Esophagus (tissue), 2 donors: ENCODE data around the gene TET2. TPM values are rescaled to one million over a fixed set of nuclear protein-coding genes. Genes with fewer than 3 reads are reported as not detected.

Experiments
- H3K27ac ChIP-seq, 2 donors: one replicate each; pipeline ENCODE4 v1.5.1; 2013; ENCODE audit warnings: low read depth in 2 of 2, mild to moderate bottlenecking in 2 of 2, inconsistent platforms in 1 of 2, low read length in 1 of 2, moderate library complexity in 1 of 2
- H3K27me3 ChIP-seq, 2 donors: one replicate each; pipeline ENCODE4 v1.6.1; 2013; ENCODE audit warnings: low read length in 2 of 2, control low read depth in 1 of 2, mild to moderate bottlenecking in 1 of 2; ENCODE audit not compliant: insufficient read depth in 2 of 2, control insufficient read depth in 1 of 2
- H3K36me3 ChIP-seq, 2 donors: one replicate each; pipeline ENCODE4 v1.6.1; 2013; ENCODE audit warnings: low read length in 1 of 2; ENCODE audit not compliant: control insufficient read depth in 2 of 2, insufficient read depth in 2 of 2
- H3K4me1 ChIP-seq, 2 donors: one replicate each; pipeline ENCODE4 v1.6.1; 2013; ENCODE audit warnings: low read length in 1 of 2; ENCODE audit not compliant: control insufficient read depth in 2 of 2, insufficient read depth in 2 of 2
- H3K4me3 ChIP-seq, 2 donors: one replicate each; pipeline ENCODE4 v1.5.1; 2013; ENCODE audit warnings: low read length in 2 of 2, mild to moderate bottlenecking in 2 of 2, low read depth in 1 of 2, moderate library complexity in 1 of 2
- H3K9me3 ChIP-seq, 2 donors: one replicate each; pipeline ENCODE4 v1.6.1; 2013; ENCODE audit warnings: mild to moderate bottlenecking in 2 of 2, low read depth in 1 of 2, low read length in 1 of 2, moderate library complexity in 1 of 2; ENCODE audit not compliant: control insufficient read depth in 2 of 2, insufficient read depth in 1 of 2
- WGBS, 2 donors: extraction: QIAGEN DNeasy Blood & Tissue Kit; methylation state at CpG; one replicate each; pipeline ENCODE4 v1.1.7; 2013; 5-methylcytosine and 5-hydroxymethylcytosine counted together
- polyA plus RNA-seq, 2 donors: library from polyadenylated mRNA; stranded (reverse); fragments of 200-250 nt; gene quantifications; one replicate each; pipeline ENCODE4 v1.2.3, GENCODE V29; 2013
- donor health status: healthy with polysubstance abuse.
- donor health status: Bipolar disorder and iron deficiency.

The TET2 gene
- polyA plus RNA-seq, 2 donors, result 4.7 to 5.3 TPM

GRCh38 chr4:105171912-105172311, 25.2 kb downstream of the TET2 start:
- H3K27ac ChIP-seq, result no peak overlapping the region
- no peaks in the 10 kb centered on the region for H3K36me3 ChIP-seq
- H3K4me1 ChIP-seq, result no peaks in the 10 kb centered on the region
- 88 to 96% methylated on average over 1 of the region's 1 CpG for WGBS, 2 donors
- H3K4me3 ChIP-seq, result no peak overlapping the region
- H3K9me3 ChIP-seq, result no peaks in the 10 kb centered on the region
- no peaks in the 10 kb centered on the region for H3K27me3 ChIP-seq

- Histone ChIP-seq H3K4me3 (no peak overlapping the region), H3K27ac (no peak overlapping the region), H3K36me3 (no peaks in the 10 kb centered on the region), H3K9me3 (no peaks in the 10 kb centered on the region), H3K27me3 (no peaks in the 10 kb centered on the region), H3K4me1 (no peaks in the 10 kb centered on the region)
- WGBS, 2 donors, result 95 to 97% methylated on average over 2 of the region's 2 CpGs
These were observed 27.4 kb downstream of the TET2 start for GRCh38 chr4:105174098-105174497.

- Histone ChIP-seq H3K4me1 (no peaks in the 10 kb centered on the region), H3K27ac (no peak overlapping the region), H3K36me3 (no peaks in the 10 kb centered on the region), H3K27me3 (no peaks in the 10 kb centered on the region), H3K9me3 (no peaks in the 10 kb centered on the region), H3K4me3 (no peak overlapping the region)
These were observed 33.1 kb downstream of the TET2 start for GRCh38 chr4:105179539-105180401.

- no peaks in the 10 kb centered on the region for H3K4me1 ChIP-seq
- no peaks in the 10 kb centered on the region for H3K36me3 ChIP-seq
- H3K27ac ChIP-seq, result no peak overlapping the region
- 42 to 50% methylated on average over 2 of the region's 2 CpGs for WGBS, 2 donors
- H3K9me3 ChIP-seq, result no peaks in the 10 kb centered on the region
- H3K27me3 ChIP-seq, result no peaks in the 10 kb centered on the region
- no peak overlapping the region for H3K4me3 ChIP-seq
These were observed 34.6 kb downstream of the TET2 start for GRCh38 chr4:105181259-105181658.

GRCh38 chr4:105182211-105182610, 35.5 kb downstream of the TET2 start:
- Histone ChIP-seq H3K4me1 (no peaks in the 10 kb centered on the region), H3K36me3 (no peaks in the 10 kb centered on the region), H3K4me3 (no peak overlapping the region), H3K27me3 (no peaks in the 10 kb centered on the region), H3K27ac (no peak overlapping the region), H3K9me3 (no peaks in the 10 kb centered on the region)
- 57 to 69% methylated on average over 3 of the region's 3 CpGs for WGBS, 2 donors

- no peak overlapping the region for H3K27ac ChIP-seq
- no peaks in the 10 kb centered on the region for H3K27me3 ChIP-seq
- no peaks in the 10 kb centered on the region for H3K4me1 ChIP-seq
- no peaks in the 10 kb centered on the region for H3K36me3 ChIP-seq
- 39 to 44% methylated on average over 2 of the region's 2 CpGs for WGBS, 2 donors
- no peak overlapping the region for H3K4me3 ChIP-seq
- H3K9me3 ChIP-seq, result no peaks in the 10 kb centered on the region
These were observed 37.8 kb downstream of the TET2 start for GRCh38 chr4:105184316-105184980.

GRCh38 chr4:105186701-105187161, 40.1 kb downstream of the TET2 start:
- H3K4me3 ChIP-seq, result no peak overlapping the region
- H3K36me3 ChIP-seq, result no peaks in the 10 kb centered on the region
- no peaks in the 10 kb centered on the region for H3K9me3 ChIP-seq
- H3K27me3 ChIP-seq, result no peaks in the 10 kb centered on the region
- H3K4me1 ChIP-seq, result no peaks in the 10 kb centered on the region
- WGBS, 2 donors, result 23 to 28% methylated on average over 2 of the region's 2 CpGs
- H3K27ac ChIP-seq, result no peak overlapping the region

- H3K9me3 ChIP-seq, result no peaks in the 10 kb centered on the region
- H3K4me3 ChIP-seq, result no peak overlapping the region
- peaks cover 0 to 3% of the 10 kb centered on the region in 2 donors for H3K4me1 ChIP-seq
- no peaks in the 10 kb centered on the region for H3K36me3 ChIP-seq
- no peaks in the 10 kb centered on the region for H3K27me3 ChIP-seq
- H3K27ac ChIP-seq, result no peak overlapping the region
- 64 to 68% methylated on average over 2 of the region's 2 CpGs for WGBS, 2 donors
These were observed 43.4 kb downstream of the TET2 start for GRCh38 chr4:105189855-105190650.

GRCh38 chr4:105191621-105192210, 45.0 kb downstream of the TET2 start:
- Histone ChIP-seq H3K4me1 (peaks cover 0 to 3% of the 10 kb centered on the region in 2 donors), H3K27ac (no peak overlapping the region), H3K27me3 (no peaks in the 10 kb centered on the region), H3K36me3 (no peaks in the 10 kb centered on the region), H3K9me3 (no peaks in the 10 kb centered on the region), H3K4me3 (no peak overlapping the region)
- WGBS, 2 donors, result 38 to 48% methylated on average over 3 of the region's 3 CpGs
